Raji (cell line): ENCODE measurements around the gene EP400.

Experiments used
- POLR2A ChIP-seq: IDR thresholded peaks from 2 replicates; pipeline ENCODE4 v1.6.1; 2011; ENCODE audit warnings: low read depth, low read length, control low read depth; ENCODE audit not compliant: insufficient read depth

Gene EP400

GRCh38 chr12:132071830-132072384 lies 122.2 kb downstream of the EP400 start:
- TF ChIP-seq POLR2A: no peak

DNA sequence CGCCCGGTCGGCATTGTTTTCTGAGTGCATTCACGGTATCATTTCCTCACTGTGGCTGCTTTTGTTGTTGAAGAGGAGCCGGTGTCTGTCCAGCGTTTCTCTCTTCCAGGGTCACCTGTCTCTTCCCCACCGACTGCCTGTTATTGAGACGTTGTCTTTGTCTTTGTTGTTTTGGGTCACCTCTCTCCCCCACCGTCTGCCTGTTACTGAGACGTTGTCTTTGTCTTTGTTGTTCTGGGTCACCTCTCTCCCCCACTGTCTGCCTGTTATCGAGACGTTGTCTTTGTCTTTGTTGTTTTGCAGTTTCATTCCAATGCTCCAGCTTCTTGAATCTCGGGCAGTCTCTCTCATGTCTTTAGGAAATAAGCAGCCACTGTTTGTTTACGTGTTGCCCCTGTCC lies 124.5 kb downstream of the EP400 start:
- TF ChIP-seq POLR2A: no peak

- TF ChIP-seq POLR2A: no peak
Measured at GRCh38 chr12:132075026-132075713, 125.4 kb downstream of the EP400 start.

DNA sequence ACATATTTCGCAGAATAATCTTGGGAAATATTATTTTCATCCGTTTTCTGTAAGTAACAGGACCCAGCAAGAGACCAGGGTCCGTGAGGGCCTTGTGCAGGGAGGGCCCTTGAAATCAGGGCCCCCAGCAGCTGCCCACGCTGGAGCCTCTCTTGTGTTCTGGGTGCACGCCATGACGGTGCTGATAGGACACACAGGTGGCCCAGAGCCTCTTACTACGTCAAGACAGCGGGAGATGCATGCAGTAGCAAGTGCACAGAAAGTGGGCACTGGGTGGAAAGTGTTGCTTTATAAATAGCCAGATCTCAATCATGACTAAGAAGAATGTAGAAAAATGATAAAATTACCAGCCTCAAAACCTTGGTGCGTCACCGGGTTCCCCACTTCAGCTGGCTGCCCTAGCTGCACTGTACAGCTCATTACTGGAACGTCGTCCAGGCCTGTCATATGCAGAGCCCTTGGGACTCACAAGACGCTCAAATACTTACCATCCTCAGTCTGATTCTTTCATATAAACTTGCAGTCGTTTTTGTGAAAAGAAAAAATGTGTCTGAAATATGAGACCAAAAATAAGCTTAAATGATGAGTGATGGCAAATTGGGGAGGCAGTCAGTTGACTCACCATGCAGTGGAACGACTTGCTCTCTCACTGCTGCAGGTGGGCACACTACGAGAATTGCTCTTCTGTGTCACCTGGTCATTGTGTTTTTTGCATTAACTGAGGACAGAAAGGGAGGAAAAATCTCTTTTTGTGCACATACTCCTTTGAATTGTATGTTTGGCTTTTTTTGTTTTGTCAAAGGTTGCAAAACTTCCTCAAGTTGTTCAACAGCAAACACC lies 126.2 kb downstream of the EP400 start:
- no peak for TF ChIP-seq POLR2A

GRCh38 chr12:132076711-132077110 lies 127.0 kb downstream of the EP400 start:
- no peak for TF ChIP-seq POLR2A

- TF ChIP-seq POLR2A: no peak
Measured at GRCh38 chr12:132077322-132078100, 127.8 kb downstream of the EP400 start.

- TF ChIP-seq POLR2A: no peak
Measured at GRCh38 chr12:132078190-132078589, 128.4 kb downstream of the EP400 start.

GRCh38 chr12:132079200-132079599 lies 129.5 kb downstream of the EP400 start:
- no peak for TF ChIP-seq POLR2A

DNA sequence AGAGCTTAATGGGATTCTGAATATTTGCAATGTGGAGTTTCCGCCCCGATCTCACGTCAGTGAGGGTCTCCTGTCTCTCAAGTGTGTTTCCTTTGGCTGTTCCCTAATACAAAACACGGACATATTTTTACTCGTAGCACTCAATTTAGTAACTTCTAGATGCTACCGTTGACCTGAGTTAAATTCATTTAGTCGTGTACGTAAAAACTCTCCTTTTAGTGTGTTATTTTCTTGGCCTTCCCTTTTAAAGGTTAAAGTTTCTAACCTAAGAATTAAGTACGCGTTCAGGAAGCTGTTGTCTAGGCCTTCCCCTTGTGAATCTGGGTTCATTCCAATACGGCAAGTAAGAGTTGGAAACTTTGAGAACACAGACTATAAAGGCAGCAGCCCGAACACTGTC lies 130.0 kb downstream of the EP400 start:
- TF ChIP-seq POLR2A: no peak

GRCh38 chr12:132081423-132081822 lies 131.7 kb downstream of the EP400 start:
- TF ChIP-seq POLR2A: no peak

- no peak for TF ChIP-seq POLR2A
Measured at GRCh38 chr12:132083614-132083940, 133.8 kb downstream of the EP400 start.

GRCh38 chr12:132083941-132084620 lies 134.3 kb downstream of the EP400 start:
- TF ChIP-seq POLR2A: peak; percentile 92

DNA sequence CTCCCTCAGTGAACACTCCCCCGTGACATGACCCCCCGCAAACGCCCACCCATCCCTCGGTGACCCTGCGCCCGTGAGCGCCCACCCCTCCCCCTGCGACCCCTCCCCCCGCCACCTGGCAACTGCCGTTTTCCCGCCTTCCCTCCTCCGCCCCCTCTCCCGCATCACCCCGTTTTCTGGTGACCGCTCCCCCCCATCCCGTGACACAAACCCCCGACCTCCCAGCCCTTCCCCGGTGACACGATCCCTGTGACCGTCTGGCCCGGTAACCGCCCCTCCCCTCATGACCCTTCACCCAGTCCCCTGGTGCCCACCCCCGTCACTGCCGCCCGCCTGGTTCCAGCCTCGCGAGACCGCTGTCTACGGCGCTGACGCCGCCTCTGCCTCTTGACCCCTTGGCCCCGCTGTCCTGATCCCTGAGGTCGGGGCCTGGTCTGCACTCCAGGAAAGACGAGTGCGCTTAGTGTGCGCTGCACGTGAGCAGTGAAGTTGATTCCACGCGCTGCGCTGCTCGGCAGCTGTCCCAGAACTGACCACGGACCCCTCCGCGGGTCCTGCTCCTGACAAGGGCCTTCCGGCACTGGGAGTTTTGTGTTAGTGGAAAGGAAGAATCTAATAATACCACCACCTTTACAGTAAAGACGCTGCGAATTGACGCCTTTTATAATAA lies 135.0 kb downstream of the EP400 start:
- no peak for TF ChIP-seq POLR2A

DNA sequence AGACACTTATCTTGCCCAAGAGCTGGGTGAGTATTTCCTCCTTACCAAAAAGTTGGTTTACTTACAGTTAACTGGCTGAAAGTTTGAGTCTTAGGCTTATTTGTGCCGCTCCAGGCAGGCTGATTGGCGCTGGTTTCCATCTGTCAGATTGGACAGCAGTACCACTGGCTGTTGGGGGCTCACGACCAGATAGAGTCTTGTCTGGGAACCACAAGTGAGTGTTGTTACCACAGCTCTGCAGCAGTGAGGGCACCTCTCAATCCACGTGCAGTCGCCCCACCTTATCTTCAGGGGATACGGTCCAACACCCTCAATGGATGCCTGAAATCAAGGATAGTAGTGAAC lies 135.5 kb downstream of the EP400 start:
- TF ChIP-seq POLR2A: no peak

GRCh38 chr12:132089407-132089910 lies 139.7 kb downstream of the EP400 start:
- no peak for TF ChIP-seq POLR2A
